SHP77 (cell line): ENCODE results near the gene GMPR.

Experiments used
- DNase-seq, 2 experiments: peaks; one replicate each; lab custom pipeline; 2025; lab: John Stamatoyannopoulos, UW

The GMPR gene

DNA sequence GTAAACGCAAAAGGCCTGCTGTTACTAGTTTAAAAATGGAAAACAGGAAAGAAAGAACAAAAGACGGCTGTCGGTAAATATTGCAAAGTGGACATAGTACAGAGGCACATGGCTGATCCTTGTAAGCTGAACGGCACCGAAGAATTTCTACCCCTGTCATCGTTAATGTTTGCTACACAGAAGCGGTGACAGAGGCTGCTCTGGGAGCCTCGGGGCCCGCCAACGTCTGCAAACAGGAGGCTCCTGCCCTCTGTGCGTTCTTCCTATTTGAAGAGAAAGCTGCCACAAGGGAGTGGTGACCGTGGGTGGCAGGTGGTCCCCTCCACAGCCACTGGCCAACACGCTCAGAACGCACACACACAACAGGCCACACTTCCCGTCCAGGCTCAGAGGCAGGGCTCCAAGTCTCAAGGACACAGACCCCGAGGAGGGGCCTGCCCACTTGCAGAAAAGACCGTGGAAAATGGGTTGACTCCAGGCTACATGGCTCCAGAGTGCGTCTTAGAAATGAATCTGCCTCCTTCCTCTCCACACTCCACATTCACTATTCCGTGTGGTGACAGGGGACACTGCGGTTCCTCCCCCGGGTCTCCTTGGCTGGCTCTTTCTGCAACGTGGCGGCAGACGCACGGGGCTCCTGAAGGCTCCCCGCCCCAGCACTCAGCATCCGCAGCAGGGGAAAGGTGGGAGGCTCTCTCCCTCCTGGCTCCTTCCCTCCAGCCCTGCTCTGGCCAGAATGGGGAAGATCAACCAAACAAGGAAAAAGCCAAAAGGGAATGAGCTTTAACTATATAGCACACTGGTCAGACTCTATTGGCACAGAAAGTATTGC is 64.5 kb downstream of the GMPR start:
- DNase-seq: no peak

DNA sequence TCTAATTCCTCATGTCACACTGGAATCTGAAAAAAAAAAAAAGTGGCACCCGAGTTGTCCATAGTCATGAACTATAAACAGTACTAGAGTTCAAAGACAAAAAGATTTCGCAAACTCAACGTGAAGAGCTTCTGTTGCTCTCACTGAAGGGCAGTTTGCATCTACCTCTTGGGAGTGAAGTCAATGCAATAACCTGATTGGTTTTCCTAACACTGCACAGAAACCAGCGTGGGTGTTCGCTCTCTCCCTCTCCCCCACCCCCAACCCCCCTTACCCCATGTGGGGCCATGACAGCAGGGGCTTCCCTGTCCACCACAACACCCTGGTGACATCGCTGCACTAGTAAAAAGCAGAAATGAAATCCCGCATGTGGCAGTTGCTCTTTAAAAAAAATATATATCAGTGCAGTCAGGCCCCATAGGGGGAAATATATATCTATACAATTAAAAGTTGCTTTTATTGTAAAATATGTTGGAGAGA is 66.9 kb downstream of the GMPR start:
- DNase-seq: no peak

DNA sequence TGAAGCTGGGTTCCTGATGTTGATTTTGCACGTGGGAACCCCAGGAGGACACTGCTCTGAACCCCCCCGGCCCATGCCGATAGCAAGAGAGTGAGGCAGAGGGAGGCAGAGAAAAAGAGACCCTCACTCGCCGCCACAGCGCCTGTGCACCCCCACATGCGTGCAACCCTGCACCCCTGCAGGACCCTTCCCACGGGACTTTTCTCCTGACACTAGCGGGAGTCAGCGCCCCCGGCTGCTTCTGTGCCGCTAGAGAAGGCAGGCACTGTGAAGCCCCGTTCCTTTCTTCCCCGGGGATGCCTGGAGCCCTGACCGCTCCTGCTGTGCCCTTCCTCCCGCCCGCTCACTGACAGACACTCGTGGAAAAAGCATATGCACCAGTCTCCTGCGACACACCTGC is 67.4 kb downstream of the GMPR start:
- no peak for DNase-seq

DNA sequence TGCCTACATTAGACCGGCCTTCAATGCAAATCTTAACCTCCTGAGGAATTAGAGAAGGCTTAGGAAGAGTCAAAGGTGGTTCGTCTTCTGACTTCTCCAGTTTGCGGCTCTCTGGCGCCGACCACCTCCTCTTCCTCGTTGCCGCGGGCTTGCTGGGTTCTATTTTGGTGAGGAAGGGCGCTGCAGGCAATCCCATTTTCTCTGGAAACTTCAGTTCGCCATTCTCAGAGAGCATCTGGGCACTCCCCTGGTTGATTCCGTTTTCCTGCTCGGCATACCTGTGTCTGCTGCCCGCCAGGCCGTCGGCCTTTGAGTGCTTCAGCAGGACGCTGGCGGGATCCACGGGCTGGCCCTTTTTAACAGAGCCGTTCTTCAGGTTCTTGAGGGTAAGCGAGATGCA is 67.9 kb downstream of the GMPR start:
- no peak for DNase-seq

DNA sequence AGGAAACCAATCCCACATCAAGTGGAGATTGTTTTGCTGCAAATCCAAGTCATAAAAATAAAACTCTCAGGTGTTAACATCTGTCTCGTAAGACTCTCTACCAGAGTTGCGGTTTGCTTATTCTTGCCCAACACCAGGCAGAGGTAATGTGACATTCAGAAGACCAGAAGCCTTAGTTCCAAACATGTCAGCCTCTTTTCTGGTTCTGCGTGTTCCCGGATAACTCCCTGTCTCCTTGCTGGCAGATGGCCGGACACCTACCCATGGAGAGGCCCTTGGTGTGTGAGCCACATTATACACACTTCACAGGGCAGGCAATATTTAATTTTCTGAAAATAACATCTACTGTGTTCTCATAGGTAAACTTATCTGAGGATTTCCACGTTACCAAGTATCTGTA is 73.4 kb downstream of the GMPR start:
- no peak for DNase-seq

DNA sequence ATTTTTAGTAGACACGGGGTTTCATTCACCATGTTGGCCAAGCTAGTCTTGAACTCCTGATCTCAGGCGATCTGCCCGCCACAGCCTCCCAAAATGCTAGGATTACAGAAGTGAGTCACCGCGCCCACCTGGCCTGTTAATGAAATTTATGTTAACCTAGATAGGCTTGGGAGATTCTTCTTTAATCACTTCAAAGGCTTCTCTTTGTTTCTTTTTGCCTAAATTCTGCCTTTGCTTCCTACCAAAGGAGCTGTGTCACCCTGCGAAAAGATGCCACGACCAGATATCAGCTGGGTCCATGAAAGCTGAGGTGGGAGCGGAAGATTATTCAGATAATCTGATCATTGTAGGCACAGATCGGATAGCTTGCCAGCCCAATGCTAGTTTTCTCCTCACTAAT is 75.3 kb downstream of the GMPR start:
- no peak for DNase-seq

DNA sequence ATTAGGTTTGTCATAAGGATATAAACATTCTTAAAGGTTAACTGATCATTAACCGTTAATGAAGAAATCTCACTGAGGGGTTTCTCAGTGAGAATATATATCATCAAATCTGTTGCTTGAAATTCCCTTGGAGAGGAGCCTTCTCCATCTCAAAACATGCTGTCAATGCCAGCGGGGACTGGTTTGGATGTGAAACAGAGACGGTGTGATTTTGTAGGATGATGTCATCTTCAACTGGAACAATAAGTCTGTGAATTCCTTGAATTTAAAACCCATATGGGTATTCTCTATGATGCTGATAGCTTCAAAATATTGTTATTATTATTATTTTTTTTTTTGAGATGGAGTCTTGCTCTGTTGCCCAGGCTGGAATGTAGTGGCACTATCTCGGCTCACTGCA is 75.9 kb downstream of the GMPR start:
- no peak for DNase-seq

DNA sequence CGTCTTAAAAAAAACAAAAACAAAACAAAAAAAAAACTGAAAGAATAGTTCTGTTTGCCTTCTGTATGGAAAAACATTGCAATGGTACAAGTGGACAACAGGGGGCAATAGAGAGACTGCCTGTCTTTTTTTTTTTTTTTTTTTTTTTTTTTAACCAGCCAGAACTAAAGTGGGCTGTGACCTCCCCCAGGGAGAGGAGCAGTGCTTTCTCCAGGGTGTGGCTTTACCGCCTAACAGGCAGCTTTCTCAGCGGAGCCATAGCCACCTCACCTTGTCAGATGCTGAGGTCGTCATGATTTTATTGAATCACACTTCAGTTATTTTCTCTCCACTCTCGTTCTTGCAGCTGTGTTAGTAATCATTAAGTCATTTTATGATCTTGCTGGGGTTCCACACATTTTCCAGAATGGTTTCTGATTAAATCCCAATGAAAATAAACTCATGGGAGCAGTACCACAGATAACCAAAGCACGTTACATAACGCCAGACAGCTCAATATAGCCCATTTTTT is 78.4 kb downstream of the GMPR start:
- DNase-seq: no peak

DNA sequence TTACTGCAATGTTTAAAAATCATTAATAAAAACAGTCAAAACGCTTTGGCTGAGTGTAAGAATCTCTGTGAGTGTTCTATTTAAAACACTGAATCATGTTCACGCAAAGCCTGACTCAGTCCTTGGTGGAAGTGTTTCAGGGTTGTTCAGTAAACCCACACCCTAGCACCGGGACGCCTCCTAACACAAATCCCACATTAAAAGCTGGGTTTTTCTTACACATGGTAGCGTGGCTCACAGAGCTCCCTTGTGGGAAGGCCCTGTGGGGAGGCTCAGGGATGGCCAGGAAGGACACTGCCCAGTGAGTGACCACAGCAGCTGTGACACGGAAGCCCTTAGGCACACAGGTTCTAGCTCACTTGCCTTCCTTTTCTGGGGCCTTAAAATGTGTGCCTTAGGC is 80.2 kb downstream of the GMPR start:
- DNase-seq: no peak

DNA sequence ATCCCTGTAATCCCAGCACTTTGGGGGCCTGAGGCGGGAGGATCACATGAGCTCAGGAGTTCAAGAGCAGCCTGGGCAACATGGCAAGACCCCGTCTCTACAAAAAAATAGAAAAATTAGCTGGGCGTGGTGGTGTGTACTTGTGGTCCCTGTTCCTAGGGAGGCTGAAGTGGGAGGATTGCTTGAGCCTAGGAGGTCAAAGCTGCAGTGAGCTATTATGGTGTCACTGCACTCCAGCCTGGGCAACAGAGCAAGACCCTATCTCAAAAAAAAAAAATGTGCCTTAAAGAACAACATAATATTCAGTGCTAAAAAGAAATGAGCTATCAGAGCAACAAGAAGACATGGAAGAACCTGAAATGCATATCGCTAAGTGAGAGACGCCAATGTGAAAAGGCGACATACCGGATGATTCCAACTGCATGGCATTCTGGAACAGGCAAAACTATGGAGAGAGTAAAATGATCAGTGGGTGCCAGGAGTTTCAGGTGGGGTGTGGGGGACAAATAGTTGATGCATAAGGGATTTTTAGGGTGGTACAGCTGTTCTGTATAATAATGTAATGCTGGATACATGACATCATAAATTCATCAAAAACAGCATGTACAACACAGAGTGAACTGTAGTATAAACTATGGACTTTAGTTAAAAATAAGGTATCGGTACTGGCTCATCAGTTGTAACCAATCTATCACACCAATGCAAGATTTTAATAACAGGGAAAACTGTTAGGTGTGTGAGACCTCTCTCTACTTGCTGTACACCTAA is 80.8 kb downstream of the GMPR start:
- no peak for DNase-seq

DNA sequence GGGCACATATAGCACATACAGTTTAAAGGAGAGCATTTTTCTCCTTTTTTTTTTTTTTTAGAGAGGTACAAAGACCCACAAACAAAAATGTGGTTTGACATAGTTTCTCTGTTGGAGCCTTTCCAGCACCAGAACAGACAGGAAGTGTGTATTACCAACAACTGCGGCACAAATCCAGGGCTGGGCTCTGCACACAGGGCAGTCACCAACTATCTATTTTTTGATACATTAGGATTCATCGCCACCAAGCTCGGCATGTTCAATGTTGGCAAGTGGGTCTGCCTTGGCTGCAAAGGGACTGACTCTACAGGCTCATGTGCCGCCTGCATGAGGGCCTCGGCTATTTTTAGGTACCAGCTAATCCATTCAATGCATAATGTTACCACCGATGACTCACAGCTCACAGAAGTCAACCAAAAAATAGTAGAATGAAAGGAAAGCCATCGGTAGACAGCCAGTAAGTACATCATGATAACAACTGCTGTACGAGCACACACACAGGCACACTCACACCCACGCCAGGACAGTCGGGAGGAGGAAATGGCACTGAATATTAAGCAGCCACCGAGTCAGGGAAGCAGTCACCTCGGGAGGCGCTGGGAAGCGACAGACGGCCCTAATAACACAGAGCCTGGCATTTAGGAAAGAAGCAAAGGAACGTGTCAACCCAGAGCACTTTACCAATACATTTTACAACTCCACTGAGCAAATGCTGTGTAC is 81.6 kb downstream of the GMPR start:
- peak; percentile 61 to 65 for DNase-seq

DNA sequence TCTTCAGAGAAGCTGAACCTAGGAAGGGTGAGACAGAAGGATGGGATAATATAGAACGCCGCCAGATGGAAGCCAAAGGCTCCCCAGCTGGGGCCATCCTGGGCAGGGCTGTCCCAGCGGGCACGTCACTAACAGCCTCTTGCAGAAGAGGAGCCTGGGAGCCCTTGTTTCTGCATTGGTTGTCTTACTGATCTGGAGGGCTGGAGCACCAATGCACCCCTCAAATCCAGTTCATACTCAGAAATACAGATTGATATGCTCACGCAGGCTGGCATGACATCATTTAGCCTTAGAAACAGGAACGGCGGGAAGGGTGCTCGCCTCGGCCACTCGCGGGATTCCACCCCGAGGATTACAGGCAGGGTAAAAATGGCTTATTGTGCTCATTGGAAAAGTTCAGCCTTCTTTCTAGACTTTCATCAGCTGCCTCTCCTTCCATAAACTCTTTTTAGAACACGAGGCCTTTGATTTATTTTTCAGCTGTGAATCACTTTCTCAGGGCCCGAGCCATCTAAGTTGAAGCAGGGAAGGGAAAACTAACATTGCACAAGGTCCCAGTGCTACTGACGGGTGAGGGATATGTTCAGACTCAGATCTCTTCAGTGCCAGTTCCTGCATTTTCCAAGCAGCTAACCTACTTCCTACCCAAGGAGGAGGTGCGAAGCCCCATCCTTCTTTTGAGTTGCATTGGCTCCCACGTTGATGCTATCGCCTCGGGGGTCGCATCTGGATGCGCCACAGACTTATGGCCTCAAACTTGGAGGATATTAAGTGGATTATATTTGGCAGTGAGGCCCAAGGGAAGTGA is 82.3 kb downstream of the GMPR start:
- peak in 1 of 2 experiments; percentile 40 for DNase-seq

DNA sequence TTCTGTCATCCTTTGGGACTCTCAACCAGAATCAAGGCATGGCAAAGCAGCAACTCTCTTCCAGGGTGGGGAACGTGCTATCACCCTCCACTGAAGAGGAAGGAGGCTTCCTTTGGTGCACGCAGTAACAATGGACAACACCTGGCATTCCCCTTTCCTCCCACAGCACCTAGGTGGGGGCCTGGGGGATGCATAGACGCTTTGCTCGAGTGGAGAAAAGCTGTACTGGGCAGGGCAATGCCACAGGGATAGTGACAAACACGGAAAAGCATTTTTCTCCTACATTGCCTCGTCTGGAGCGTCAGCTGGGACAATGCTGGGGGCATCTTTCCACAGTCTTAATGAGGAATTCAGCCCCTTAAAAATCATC is 82.9 kb downstream of the GMPR start:
- DNase-seq: no peak

DNA sequence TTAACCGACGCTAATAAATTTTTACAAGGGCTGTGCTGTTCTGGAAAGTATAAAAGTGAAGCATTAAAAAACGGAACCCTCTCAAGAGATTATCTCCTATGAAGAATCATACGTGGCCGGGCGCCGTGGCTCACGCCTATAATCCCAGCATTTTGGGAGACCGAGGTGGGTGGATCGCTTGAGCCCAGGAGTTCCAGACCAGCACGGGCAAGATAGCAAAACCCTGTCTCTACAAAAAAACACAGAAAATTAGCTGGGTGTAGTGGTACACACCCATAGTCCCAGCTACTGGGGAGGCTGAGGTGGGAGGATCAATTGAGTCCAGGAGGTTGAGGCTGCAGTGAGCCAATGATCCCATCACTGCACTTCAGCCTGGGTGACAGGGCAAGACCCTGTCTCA is 83.4 kb downstream of the GMPR start:
- no peak for DNase-seq

DNA sequence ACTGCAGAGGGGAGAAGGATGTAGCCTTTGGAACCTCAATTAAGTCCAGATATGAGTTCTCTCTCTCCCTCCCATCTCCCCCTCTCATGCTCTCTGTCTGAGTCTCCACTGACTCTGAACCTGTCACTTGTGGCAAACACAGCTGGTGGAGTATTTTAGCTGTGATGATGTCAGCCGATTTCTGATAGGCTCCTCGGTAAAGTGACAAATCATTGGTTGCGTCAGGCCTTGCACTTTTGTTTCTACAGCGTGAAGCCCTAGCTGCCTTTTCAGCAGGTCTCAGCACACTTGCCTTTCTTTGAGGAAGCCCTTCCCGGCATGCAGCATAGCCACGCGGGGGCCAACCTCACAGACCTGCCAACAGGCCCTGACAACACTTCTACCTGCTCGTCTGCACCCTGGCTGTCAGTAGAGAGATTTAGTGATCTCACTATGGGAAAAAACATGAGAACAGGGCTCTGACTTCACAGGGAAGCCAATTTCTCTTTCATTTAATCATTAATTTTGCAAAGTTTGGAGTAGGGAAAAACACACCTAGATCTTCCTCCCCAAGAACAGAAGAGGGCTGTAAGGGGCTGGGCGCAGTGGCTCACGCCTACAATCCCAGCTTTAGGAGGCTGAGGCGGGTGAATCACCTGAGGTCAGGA is 84.4 kb downstream of the GMPR start:
- DNase-seq: peak; percentile 73 to 86

DNA sequence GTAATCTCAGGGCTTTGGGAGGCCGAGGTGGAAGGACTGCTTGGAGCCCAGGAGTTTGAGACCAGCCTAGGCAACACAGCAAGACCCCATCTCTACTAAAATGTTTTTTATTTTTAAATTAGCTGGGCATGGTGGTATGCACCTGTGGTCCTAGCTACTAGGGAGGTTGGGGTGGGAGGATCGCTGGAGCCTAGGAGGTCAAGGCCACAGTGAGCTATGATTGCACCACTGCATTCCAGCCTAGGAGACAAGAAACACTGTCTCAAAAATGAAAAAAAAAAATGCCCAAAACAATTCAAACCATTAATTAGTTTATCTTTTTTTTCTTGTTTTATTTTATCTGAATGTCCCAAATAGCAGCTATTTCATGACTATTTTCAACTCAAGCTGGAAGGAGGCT is 85.8 kb downstream of the GMPR start:
- no peak for DNase-seq

DNA sequence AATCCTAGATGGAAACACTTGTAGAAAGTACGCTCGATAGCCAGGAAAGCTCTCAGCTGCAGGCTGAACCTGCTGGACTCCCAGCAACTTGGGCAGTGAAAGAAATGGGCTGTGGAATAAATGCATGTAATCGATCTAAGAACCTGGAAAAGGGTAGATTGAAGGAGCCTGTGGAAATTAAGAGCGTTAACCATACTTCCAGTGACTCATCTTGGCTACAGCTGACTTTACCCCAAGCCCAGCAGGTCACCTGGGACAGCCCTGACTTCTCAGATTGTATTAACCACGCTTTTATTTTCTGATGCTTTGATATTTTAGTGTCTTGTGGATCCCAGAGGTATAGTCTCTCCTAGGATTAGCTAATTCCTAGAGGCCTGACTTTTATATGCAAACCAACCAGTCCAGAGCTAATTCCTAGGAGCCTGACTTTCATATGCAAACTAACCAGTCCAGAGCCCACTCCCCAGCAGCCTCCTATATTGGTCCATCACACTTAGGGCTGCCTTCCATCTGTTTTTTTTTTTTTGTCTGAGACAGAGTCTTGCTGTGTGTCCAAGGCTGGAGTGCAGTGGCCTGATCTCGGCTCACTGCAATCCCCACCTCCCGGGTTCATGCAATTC is 86.3 kb downstream of the GMPR start:
- DNase-seq: no peak

DNA sequence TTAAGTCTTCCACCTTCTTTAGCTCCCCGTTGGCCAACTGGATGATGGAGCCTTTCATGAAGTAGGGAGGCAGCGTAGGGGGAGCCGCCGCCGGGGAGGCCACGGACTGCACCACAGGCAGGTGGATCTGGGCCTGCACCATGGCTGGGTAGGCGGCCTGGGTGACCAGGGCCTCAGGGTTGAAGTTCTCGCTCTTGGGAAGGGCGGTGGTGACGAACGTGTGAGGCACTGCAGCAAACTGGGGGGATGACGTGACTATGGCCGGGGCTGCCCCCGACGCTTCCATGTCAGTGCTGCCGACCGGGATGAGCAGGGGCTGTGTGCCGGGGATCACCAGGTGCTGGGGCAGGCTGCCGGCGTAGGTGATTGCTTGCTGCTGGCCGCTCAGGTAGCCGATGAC is 88.1 kb downstream of the GMPR start:
- no peak for DNase-seq

DNA sequence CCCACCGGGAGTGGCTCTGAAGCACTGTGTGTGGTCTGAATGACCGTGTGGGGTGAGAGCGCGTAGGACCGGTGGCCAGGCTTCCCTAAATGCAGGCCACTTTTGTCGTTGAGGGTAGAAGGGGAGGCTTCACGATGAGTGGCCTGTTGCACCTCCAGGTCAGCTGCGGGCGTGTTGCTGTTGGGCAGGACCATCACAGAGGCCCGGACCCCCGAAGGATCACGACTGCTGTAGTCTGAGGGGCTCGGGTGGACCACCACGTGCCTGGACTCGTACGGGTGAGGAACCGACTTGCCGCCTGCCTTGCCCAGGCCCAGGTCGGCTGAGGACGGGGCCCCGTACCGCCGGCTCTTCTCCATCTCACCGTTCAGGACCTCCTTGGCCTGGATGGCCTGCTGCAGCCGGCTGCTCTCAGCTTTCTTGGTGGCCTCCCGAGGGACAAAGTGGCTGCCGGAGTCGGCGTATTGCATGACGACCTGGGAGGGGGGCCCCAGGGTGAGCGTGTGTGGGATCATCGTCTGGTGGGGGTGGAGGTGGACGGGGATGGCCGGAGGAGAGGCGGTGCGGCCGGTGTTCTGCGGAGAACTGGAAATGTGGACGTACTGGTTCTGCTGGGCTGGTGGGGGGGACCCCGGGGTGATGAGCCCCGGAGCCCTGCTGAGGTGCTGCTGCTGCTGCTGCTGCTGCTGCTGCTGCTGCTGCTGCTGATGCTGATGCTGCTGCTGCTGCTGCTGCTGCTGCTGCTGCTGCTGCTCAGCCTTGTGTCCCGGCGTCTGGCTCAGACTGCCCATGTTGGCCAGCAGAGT is 88.8 kb downstream of the GMPR start:
- no peak for DNase-seq

DNA sequence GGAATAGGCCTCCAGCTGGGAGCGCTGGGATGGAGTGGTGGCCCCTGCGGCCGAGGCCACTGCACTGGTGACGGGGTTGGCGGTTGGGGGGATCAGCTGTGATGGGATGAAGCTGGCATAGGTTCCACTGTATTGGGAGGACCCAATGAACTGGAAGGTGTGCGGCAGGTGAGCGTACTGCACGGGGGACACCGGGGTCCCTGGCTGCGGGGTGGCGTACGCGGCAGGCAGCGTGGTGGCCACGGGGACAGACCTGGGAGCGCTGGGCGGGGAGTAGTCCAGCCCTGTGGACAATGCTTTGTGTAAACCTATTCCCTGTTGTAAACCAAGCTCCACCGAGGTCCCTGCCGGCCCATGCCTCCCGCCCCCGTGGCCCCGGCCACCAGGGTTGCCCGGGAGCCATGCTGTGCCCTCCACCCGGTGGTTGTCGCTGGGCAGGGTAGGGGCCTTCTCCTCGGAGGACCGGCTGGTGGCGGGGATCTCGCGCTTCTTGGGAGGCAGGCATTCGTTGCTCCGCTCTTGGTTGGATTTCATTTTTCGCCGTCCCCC is 89.5 kb downstream of the GMPR start:
- DNase-seq: no peak
